D721Med (cell line): Measurements from ENCODE around the gene PLIN3.
"Not testable (repeated sequence)": the region's sequence is repeated elsewhere in the genome, so short reads cannot be mapped to it uniquely, and the experiment has no call there.

ENCODE experiments used
- DNase-seq: peaks from one replicate; pipeline ENCODE4 v3.0.0; 2011; ENCODE audit warnings: low spot score; ENCODE audit not compliant: insufficient read length
- FAIRE-seq: peaks from 2 replicates; lab custom pipeline; 2011; peaks lifted over from hg19 to GRCh38; lab: Jason Lieb, UNC
- CTCF ChIP-seq: IDR thresholded peaks from 2 replicates; pipeline ENCODE4 v1.5.1; 2012; ENCODE audit warnings: mild to moderate bottlenecking, control low read depth; ENCODE audit not compliant: insufficient read depth; ENCODE audit errors: missing control alignments

The PLIN3 gene

GRCh38 chr19:4866595-4867424, 657 bp downstream of the PLIN3 start:
- FAIRE-seq (no peak), DNase-seq (no peak)

DNA sequence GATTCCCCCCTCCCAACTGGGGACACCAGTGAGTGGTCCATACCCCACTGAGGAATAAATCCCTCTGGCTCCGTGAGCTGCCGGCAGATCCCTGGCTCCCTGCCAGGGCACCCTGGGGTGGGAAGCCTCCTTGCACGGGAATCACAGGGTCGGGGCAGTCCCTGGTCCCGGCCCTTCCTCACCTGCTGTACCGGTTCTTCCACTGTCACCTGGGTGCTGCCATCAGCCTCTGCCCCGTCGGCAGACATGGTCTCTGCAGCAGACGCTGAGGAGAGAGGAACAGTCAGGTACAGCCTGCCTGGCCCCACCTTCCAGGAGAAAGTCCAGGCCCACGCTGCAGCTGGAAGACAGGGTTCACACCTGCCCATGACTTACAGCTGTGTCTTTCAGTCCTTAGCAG, 6.3 kb downstream of the PLIN3 start:
- FAIRE-seq = no peak
- TF ChIP-seq CTCF = no peak
- no peak for DNase-seq

More at GRCh38 chr19:4866595-4867424, 657 bp downstream of the PLIN3 start:
- TF ChIP-seq CTCF = no peak

DNA sequence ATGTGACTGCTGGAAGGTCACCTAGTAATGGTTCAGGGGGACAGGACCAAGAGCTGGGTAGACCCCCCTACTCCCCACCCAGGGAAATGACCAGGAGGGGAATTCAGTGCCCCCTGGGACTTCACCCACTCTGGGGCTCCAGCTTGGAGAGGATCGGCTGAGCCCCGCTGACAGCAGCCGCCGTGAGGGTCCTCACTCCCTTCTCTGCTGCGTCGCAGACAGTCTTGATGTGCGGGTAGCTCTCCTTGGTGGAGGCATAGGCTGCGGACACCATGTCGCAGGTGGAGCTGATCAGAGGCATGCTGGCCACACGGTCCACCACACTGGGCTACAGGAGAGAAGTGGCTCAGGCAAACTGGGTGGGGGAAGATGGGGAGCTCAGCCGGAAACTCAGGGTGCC, 7.8 kb downstream of the PLIN3 start:
- DNase-seq = no peak
- no peak for FAIRE-seq
- TF ChIP-seq CTCF = no peak

- not testable (repeated sequence) for DNase-seq, FAIRE-seq
Measured at GRCh38 chr19:4856468-4856867, 11.0 kb downstream of the PLIN3 start.

DNA sequence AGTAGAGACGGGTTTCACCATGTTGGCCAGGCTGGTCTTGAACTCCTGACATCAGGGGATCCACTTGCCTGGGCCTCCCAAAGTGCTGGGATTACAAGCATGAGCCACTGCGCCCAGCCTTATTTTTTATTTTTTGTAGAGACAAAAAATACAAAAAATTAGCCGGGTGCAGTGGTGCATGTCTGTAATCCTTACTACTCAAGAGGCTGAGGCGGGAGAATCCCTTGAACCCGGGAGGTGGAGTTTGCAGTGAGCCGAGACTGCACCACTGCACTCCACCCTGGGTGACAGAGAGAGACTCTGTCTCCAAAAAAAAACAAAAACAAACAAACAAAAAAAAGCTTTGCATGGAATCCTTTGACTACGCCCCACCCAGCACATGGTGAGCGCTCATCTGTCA, 14.0 kb downstream of the PLIN3 start:
- DNase-seq, FAIRE-seq: not testable (repeated sequence)

- FAIRE-seq = no peak
- TF ChIP-seq CTCF = no peak
- no peak for DNase-seq
Measured at GRCh38 chr19:4852484-4852883, 15.0 kb downstream of the PLIN3 start.

DNA sequence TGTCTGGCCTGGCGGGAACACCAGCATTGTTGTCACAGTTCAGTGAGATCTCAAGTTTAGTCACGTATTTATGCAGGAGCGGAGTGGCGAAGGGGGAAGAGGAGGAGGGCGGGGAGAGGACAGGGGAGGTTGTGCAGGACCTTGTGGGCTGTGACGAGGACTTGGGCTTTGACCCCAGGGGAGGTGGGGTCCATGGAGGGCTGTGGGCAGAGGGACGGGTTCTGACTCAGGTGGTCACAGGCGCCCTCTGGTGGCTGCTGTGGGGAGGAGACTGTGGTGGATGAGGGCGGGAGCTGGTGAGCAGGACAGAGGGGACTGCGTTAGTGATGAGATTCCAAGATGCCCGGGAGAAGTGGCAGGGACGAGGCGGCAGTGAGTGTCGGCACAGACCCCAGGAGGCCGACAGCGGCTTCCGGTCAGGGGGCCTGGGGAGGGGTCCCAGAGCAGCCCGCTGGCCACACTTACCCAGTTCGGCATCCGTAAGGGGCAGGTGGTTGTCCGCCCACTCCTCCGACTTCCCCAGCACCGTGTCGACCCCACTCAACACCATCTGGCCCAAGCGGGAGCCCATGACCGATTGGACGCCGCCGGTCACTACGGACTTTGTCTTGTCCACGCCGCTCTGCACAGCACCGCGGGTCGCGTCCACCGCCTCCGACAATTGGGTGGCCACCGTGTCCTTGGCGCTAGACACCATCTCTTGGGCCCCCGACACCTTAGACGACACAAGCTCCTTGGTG, 15.7 kb downstream of the PLIN3 start:
- TF ChIP-seq CTCF = peak; percentile 84
- FAIRE-seq (no peak), DNase-seq (peak; percentile 98)

- no peak for TF ChIP-seq CTCF
- DNase-seq = no peak
- no peak for FAIRE-seq
Measured at GRCh38 chr19:4849019-4849418, 18.4 kb downstream of the PLIN3 start.
